ENCODE measurements around the gene EVPL. TPM values are rescaled to one million over a fixed set of nuclear protein-coding genes. Genes with fewer than 3 reads are reported as not detected.
"Not testable (repeated sequence)": the region's sequence is repeated elsewhere in the genome, so short reads cannot be mapped to it uniquely, and the experiment has no call there.

Gene EVPL
- total RNA-seq, 1 experiment from 2014 or later = 36.4 TPM

DNA sequence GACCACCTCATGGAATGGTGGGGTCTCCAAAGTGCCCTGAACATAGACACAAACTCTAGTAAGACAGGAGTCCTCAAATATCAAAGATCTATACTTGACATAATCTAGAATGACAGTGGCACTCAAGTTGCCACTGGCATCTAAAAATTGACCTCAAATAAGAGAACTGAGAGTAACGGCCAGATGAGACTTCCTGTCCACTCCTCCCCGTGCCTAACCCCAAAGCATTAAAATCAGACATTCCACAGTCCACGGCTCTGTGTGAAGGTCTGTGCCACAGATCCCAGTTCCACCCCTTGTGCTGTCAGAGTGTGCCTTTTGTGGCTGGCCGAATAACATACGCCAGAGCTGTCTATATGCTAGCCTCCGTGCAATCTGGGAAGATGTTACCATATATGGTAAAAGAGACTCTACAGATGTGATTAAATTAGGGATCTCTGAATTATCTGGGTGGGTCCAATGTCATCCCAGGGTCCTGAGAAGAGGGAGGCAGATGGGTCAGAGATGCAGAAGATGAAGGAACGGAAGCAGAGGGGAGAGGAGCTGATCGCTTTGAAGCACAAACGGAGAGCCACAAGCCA is 21.0 kb upstream of the EVPL start:
- Histone ChIP-seq H3K27ac (ENCODE audit: low read length) (no peak overlapping the region), H3K4me1 (ENCODE audit: control insufficient read depth, insufficient read depth, low read length) (no peaks in the 10 kb centered on the region), H3K27me3 (ENCODE audit: control insufficient read depth, insufficient read depth, low read length) (no peaks in the 10 kb centered on the region), H3K36me3 (ENCODE audit: control insufficient read depth, insufficient read depth, low read length) (peaks cover 25% of the 10 kb centered on the region), H3K4me3 (ENCODE audit: low read depth in 2 of 2, low read length in 2 of 2) (no peak overlapping the region), H3K9me3 (ENCODE audit: control insufficient read depth, insufficient read depth, low read depth, low read length) (no peaks in the 10 kb centered on the region)
- in situ Hi-C loops (cut with HindIII; ENCODE audit: low pct_unique_long_range_greater_than_20kb, low sequenced_read_pairs) (no loop called here), intact Hi-C loops (cut with micrococcal nuclease; ENCODE audit: unreplicated experiment) (no loop called here)
- ATAC-seq (no peak), DNase-seq (ENCODE audit: low read depth, low spot score) (no peak)
- CTCF ChIA-PET = no interaction called here
- no TSS peak for BruUV-seq (replicated peaks)
- TF ChIP-seq, protein P1, sequence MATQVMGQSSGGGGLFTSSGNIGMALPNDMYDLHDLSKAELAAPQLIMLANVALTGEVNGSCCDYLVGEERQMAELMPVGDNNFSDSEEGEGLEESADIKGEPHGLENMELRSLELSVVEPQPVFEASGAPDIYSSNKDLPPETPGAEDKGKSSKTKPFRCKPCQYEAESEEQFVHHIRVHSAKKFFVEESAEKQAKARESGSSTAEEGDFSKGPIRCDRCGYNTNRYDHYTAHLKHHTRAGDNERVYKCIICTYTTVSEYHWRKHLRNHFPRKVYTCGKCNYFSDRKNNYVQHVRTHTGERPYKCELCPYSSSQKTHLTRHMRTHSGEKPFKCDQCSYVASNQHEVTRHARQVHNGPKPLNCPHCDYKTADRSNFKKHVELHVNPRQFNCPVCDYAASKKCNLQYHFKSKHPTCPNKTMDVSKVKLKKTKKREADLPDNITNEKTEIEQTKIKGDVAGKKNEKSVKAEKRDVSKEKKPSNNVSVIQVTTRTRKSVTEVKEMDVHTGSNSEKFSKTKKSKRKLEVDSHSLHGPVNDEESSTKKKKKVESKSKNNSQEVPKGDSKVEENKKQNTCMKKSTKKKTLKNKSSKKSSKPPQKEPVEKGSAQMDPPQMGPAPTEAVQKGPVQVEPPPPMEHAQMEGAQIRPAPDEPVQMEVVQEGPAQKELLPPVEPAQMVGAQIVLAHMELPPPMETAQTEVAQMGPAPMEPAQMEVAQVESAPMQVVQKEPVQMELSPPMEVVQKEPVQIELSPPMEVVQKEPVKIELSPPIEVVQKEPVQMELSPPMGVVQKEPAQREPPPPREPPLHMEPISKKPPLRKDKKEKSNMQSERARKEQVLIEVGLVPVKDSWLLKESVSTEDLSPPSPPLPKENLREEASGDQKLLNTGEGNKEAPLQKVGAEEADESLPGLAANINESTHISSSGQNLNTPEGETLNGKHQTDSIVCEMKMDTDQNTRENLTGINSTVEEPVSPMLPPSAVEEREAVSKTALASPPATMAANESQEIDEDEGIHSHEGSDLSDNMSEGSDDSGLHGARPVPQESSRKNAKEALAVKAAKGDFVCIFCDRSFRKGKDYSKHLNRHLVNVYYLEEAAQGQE (IDR thresholded peaks at IDR 0.05; ENCODE audit: insufficient read depth in 1 of 2, low read depth in 2 of 2, low read length in 1 of 2) = no peak
- TF ChIP-seq TCF7L2 (IDR thresholded peaks at IDR 0.05; ENCODE audit: low read depth, low read length) (no peak), POLR2AphosphoS5 (IDR thresholded peaks at IDR 0.05; ENCODE audit: low read depth, low read length) (no peak), SIN3A (IDR thresholded peaks at IDR 0.05; ENCODE audit: borderline replicate concordance, insufficient read depth, low read depth, low read length) (no peak)
- TF ChIP-seq, protein P2, sequence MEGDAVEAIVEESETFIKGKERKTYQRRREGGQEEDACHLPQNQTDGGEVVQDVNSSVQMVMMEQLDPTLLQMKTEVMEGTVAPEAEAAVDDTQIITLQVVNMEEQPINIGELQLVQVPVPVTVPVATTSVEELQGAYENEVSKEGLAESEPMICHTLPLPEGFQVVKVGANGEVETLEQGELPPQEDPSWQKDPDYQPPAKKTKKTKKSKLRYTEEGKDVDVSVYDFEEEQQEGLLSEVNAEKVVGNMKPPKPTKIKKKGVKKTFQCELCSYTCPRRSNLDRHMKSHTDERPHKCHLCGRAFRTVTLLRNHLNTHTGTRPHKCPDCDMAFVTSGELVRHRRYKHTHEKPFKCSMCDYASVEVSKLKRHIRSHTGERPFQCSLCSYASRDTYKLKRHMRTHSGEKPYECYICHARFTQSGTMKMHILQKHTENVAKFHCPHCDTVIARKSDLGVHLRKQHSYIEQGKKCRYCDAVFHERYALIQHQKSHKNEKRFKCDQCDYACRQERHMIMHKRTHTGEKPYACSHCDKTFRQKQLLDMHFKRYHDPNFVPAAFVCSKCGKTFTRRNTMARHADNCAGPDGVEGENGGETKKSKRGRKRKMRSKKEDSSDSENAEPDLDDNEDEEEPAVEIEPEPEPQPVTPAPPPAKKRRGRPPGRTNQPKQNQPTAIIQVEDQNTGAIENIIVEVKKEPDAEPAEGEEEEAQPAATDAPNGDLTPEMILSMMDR (IDR thresholded peaks at IDR 0.05) = no peak
- POLR2A ChIA-PET = interaction anchor here (0.5 kb wide), 1 partner anchor 322 kb away, joined by 3 read pairs; no protein-coding TSS in a partner anchor

DNA sequence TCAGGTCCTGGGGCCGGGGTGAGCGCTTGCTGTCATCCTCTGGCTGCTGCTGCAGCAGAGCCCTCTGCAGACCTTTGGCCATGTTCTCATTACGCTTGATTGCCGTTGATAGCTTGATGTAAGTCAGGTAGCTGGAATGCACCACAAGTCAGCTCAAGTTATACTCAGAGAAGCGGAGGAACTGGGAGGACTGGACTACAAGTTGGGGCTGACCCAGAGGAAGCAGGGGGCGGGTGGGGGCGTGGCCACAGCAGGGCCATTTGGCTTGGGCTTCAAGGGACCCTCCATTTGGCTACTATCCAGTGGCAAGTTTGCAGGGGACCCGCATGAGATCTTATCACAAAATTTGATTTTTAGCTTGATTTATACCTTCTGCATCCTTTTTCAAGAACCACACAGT is 19.0 kb upstream of the EVPL start:
- no peak overlapping the region for H3K4me3 ChIP-seq (ENCODE audit: low read depth in 2 of 2, low read length in 2 of 2)
- intact Hi-C loops (cut with micrococcal nuclease; ENCODE audit: unreplicated experiment) (no loop called here), in situ Hi-C loops (cut with HindIII; ENCODE audit: low pct_unique_long_range_greater_than_20kb, low sequenced_read_pairs) (no loop called here)
- H3K27ac ChIP-seq (ENCODE audit: low read length) = no peak overlapping the region
- no TSS peak for BruUV-seq (replicated peaks)
- ChIA-PET CTCF (interaction anchor here (0.6 to 0.7 kb wide), 2 partner anchors 11 to 48 kb away, joined by 3 to 5 read pairs; no protein-coding TSS in a partner anchor), POLR2A (interaction anchor here (0.7 kb wide), 1 partner anchor 36 kb away, joined by 12 read pairs; no protein-coding TSS in a partner anchor)
- H3K9me3 ChIP-seq (ENCODE audit: control insufficient read depth, insufficient read depth, low read depth, low read length) = no peaks in the 10 kb centered on the region
- no peak for ATAC-seq
- DNase-seq (ENCODE audit: low read depth, low spot score) = no peak
- H3K4me1 ChIP-seq (ENCODE audit: control insufficient read depth, insufficient read depth, low read length) = no peaks in the 10 kb centered on the region
- H3K27me3 ChIP-seq (ENCODE audit: control insufficient read depth, insufficient read depth, low read length) = no peaks in the 10 kb centered on the region
- peaks cover 26% of the 10 kb centered on the region for H3K36me3 ChIP-seq (ENCODE audit: control insufficient read depth, insufficient read depth, low read length)
- no peak for TF ChIP-seq POLR2AphosphoS5 (IDR thresholded peaks at IDR 0.05; ENCODE audit: low read depth, low read length)

- in situ Hi-C loops (cut with HindIII; ENCODE audit: low pct_unique_long_range_greater_than_20kb, low sequenced_read_pairs); CTCF ChIA-PET; H3K27ac ChIP-seq (ENCODE audit: low read length); BruUV-seq (replicated peaks); ATAC-seq; POLR2A ChIA-PET; intact Hi-C loops (cut with micrococcal nuclease; ENCODE audit: unreplicated experiment); H3K4me1 ChIP-seq (ENCODE audit: control insufficient read depth, insufficient read depth, low read length); H3K4me3 ChIP-seq (ENCODE audit: low read depth in 2 of 2, low read length in 2 of 2); H3K27me3 ChIP-seq (ENCODE audit: control insufficient read depth, insufficient read depth, low read length); DNase-seq (ENCODE audit: low read depth, low spot score); H3K9me3 ChIP-seq (ENCODE audit: control insufficient read depth, insufficient read depth, low read depth, low read length): not testable (repeated sequence)
- H3K36me3 ChIP-seq (ENCODE audit: control insufficient read depth, insufficient read depth, low read length) = peaks cover 35% of the 10 kb centered on the region
Measured at GRCh38 chr17:76044475-76045007, 17.4 kb upstream of the EVPL start.

GRCh38 chr17:76042868-76043267 is 15.8 kb upstream of the EVPL start:
- ATAC-seq; H3K4me3 ChIP-seq (ENCODE audit: low read depth in 2 of 2, low read length in 2 of 2); H3K9me3 ChIP-seq (ENCODE audit: control insufficient read depth, insufficient read depth, low read depth, low read length); in situ Hi-C loops (cut with HindIII; ENCODE audit: low pct_unique_long_range_greater_than_20kb, low sequenced_read_pairs); POLR2A ChIA-PET; CTCF ChIA-PET; H3K4me1 ChIP-seq (ENCODE audit: control insufficient read depth, insufficient read depth, low read length); H3K27me3 ChIP-seq (ENCODE audit: control insufficient read depth, insufficient read depth, low read length); H3K27ac ChIP-seq (ENCODE audit: low read length); DNase-seq (ENCODE audit: low read depth, low spot score); BruUV-seq (replicated peaks); intact Hi-C loops (cut with micrococcal nuclease; ENCODE audit: unreplicated experiment): not testable (repeated sequence)
- peaks cover 38% of the 10 kb centered on the region for H3K36me3 ChIP-seq (ENCODE audit: control insufficient read depth, insufficient read depth, low read length)
